HG03039 (cell line): ENCODE data around the gene HEATR5B.

ENCODE experiments used
- ATAC-seq: cut with Tn5 transposase; IDR thresholded peaks from one replicate; pipeline ENCODE4 v1.9.1; 2021; ENCODE audit warnings: mild to moderate bottlenecking, moderate library complexity; ENCODE audit not compliant: unreplicated experiment

Gene HEATR5B

GRCh38 chr2:37083873-37084794, at the start of gene HEATR5B, which contains the start of gene GPATCH11:
Gene HEATR5B (minus strand): TSS chr2:37084372. CDS start chr2:37083414, 958 bp downstream.
Gene GPATCH11 (plus strand): TSS chr2:37084518. CDS start chr2:37088382, 3,864 bp downstream.
- ATAC-seq: peak; percentile 82

- ATAC-seq: no peak
Observed at GRCh38 chr2:37132914-37133313, 48.7 kb upstream of the HEATR5B start.

GRCh38 chr2:37125416-37125815, 41.2 kb upstream of the HEATR5B start:
- ATAC-seq: no peak

GRCh38 chr2:37119157-37119556, 35.0 kb upstream of the HEATR5B start:
- no peak for ATAC-seq

- no peak for ATAC-seq
Observed at GRCh38 chr2:37117566-37117965, 33.4 kb upstream of the HEATR5B start.

GRCh38 chr2:37111958-37112357, 27.8 kb upstream of the HEATR5B start:
- ATAC-seq: no peak

- no peak for ATAC-seq
Observed at GRCh38 chr2:37110306-37111212, 26.4 kb upstream of the HEATR5B start.

GRCh38 chr2:37109523-37109922, 25.4 kb upstream of the HEATR5B start:
- ATAC-seq: no peak

- ATAC-seq: no peak
Observed at GRCh38 chr2:37105150-37105549, 21.0 kb upstream of the HEATR5B start.

- no peak for ATAC-seq
Observed at GRCh38 chr2:37104178-37104577, 20.0 kb upstream of the HEATR5B start.

GRCh38 chr2:37102588-37102987, 18.4 kb upstream of the HEATR5B start:
- no peak for ATAC-seq

- no peak for ATAC-seq
Observed at GRCh38 chr2:37100054-37100453, 15.9 kb upstream of the HEATR5B start.

GRCh38 chr2:37098416-37099118, 14.4 kb upstream of the HEATR5B start:
- no peak for ATAC-seq

GRCh38 chr2:37096568-37096967, 12.4 kb upstream of the HEATR5B start:
- ATAC-seq: no peak

GRCh38 chr2:37091873-37092272, 7.7 kb upstream of the HEATR5B start:
- peak; percentile 49 for ATAC-seq

GRCh38 chr2:37090019-37090477, 5.9 kb upstream of the HEATR5B start:
- peak; percentile 66 for ATAC-seq

GRCh38 chr2:37085731-37086147, 1.6 kb upstream of the HEATR5B start:
- no peak for ATAC-seq

GRCh38 chr2:37084797-37085196, 625 bp upstream of the HEATR5B start:
- no peak for ATAC-seq

- no peak for ATAC-seq
Observed at GRCh38 chr2:37080689-37081088, 3.5 kb downstream of the HEATR5B start.

GRCh38 chr2:37080266-37080665, 3.9 kb downstream of the HEATR5B start:
- ATAC-seq: no peak

GRCh38 chr2:37070931-37071330, 13.2 kb downstream of the HEATR5B start:
- no peak for ATAC-seq
